Cardiac ventricle fibroblast (primary cell): ENCODE measurements around the gene KIR3DL3. TPM values are rescaled to one million over a fixed set of nuclear protein-coding genes. Genes with fewer than 3 reads are reported as not detected.

Experiments
- total RNA-seq: library from RNA; depleted of rRNA; stranded (reverse); fragments of >200 nt; gene quantifications from 2 replicates; pipeline ENCODE4 v1.2.3, GENCODE V29; 2015

KIR3DL3 gene
- total RNA-seq: not detected in 2 replicates

DNA sequence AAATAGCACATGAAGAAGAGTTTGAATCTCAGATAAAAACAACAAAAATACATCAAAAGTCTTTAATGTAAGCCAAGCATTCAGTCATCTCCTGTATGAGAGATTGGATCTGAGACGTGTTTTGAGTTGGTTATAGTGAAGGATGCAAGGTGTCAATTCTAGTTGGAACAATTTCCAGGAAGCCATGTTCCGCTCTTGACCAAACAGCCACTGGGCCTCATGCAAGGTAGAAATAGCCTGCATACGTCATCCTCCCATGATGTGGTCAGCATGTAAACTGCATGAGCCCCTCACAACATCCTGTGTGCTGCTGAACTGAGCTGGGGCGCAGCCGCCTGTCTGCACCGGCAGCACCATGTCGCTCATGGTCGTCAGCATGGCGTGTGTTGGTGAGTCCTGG, at the start of gene KIR3DL3:
KIR3DL3 (plus strand) TSS at position 301 of the 400 bp plus-strand sequence; CDS start at position 356, 55 bp downstream.

DNA sequence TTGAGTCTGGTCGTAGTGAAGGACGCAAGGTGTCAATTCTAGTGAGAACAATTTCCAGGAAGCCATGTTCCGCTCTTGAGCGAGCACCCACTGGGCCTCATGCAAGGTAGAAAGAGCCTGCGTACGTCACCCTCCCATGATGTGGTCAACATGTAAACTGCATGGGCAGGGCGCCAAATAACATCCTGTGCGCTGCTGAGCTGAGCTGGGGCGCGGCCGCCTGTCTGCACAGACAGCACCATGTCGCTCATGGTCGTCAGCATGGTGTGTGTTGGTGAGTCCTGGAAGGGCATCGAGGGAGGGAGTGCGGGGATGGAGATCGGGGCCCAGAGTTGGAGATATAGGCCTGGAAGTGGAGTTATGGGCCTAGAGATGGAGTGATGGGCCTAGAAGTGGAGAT, 14.1 kb downstream of the KIR3DL3 start, which contains the start of gene KIR2DL3:
KIR2DL3 (plus strand) TSS at position 208 of the 400 bp plus-strand sequence; CDS start at position 241, 33 bp downstream.

DNA sequence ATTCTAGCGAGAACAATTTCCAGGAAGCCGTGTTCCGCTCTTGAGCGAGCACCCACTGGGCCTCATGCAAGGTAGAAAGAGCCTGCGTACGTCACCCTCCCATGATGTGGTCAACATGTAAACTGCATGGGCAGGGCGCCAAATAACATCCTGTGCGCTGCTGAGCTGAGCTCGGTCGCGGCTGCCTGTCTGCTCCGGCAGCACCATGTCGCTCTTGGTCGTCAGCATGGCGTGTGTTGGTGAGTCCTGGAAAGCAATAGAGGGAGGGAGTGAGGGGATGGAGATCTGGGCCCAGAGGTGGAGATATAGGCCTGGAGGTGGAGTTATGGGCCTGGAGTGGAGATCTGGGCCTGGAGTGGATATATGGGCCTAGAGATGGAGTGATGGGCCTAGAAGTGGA, 45.4 kb downstream of the KIR3DL3 start, which contains the start of gene KIR2DL1:
KIR2DL1 (plus strand) TSS at position 148 of the 400 bp plus-strand sequence; CDS start at position 206, 58 bp downstream.

Other genes starting within 250 kb of the KIR3DL3 start
- not detected in 2 replicates for gene LAIR2, start 221.6 kb upstream of the KIR3DL3 start, total RNA-seq
- not detected in 2 replicates for gene LILRA2, start 150.7 kb upstream of the KIR3DL3 start, total RNA-seq
- not detected in 2 replicates for gene LILRA1, start 130.8 kb upstream of the KIR3DL3 start, total RNA-seq
- gene LILRB1, start 94.0 kb upstream of the KIR3DL3 start, total RNA-seq: not detected in 2 replicates
- gene LILRB4, start 61.5 kb upstream of the KIR3DL3 start, total RNA-seq: not detected in 2 replicates
- gene KIR2DL3, start 14.1 kb downstream of the KIR3DL3 start, total RNA-seq: not detected in 2 replicates
- gene KIR2DL1, start 45.4 kb downstream of the KIR3DL3 start, total RNA-seq: not detected in 2 replicates
- not detected in 2 replicates for gene KIR2DL4, start 79.2 kb downstream of the KIR3DL3 start, total RNA-seq
- gene KIR3DL1, start 92.0 kb downstream of the KIR3DL3 start, total RNA-seq: not detected in 2 replicates
- gene KIR2DS4, start 108.2 kb downstream of the KIR3DL3 start, total RNA-seq: not detected in 2 replicates
- not detected in 2 replicates for gene KIR3DL2, start 126.0 kb downstream of the KIR3DL3 start, total RNA-seq
- gene FCAR, start 149.8 kb downstream of the KIR3DL3 start, total RNA-seq: not detected in 2 replicates
- not detected in 2 replicates for gene NCR1, start 181.7 kb downstream of the KIR3DL3 start, total RNA-seq
- not detected in 2 replicates for gene NLRP7, start 223.1 kb downstream of the KIR3DL3 start, total RNA-seq
- not detected in 2 replicates for gene NLRP2, start 241.9 kb downstream of the KIR3DL3 start, total RNA-seq